ENCODE results near the gene CNOT6.

DNA sequence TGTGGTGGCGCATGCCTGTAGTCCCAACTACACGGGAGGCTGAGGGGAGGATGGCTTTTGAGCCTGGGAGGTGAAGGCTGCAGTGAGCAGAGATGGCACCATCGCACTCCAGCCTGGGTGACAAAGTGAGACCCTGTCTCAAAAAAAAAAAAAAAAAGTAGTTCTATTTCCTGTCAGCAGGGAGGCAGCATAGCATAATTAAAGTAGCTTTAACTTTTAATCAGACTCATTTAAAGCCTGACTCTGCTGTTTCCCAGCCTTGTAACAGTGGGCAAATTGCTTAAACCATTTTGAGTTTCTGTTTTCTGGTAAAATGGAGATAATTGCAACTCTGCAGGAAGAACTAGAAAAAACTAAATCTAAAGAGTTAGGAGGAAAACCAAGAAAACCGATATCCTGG is 31.2 kb downstream of the CNOT6 start:
- no peak for TF ChIP-seq EZH2phosphoT487 (IDR thresholded peaks at IDR 0.05; ENCODE audit: low read depth)
- TF ChIP-seq, protein P1, sequence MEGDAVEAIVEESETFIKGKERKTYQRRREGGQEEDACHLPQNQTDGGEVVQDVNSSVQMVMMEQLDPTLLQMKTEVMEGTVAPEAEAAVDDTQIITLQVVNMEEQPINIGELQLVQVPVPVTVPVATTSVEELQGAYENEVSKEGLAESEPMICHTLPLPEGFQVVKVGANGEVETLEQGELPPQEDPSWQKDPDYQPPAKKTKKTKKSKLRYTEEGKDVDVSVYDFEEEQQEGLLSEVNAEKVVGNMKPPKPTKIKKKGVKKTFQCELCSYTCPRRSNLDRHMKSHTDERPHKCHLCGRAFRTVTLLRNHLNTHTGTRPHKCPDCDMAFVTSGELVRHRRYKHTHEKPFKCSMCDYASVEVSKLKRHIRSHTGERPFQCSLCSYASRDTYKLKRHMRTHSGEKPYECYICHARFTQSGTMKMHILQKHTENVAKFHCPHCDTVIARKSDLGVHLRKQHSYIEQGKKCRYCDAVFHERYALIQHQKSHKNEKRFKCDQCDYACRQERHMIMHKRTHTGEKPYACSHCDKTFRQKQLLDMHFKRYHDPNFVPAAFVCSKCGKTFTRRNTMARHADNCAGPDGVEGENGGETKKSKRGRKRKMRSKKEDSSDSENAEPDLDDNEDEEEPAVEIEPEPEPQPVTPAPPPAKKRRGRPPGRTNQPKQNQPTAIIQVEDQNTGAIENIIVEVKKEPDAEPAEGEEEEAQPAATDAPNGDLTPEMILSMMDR (IDR thresholded peaks at IDR 0.05; ENCODE audit: low read depth, low read length): no peak
